G401 (cell line): ENCODE measurements around the gene TESK1. TPM values are rescaled to one million over a fixed set of nuclear protein-coding genes. Genes with fewer than 3 reads are reported as not detected.
A peak's percentile ranks its signal among the peaks of the same experiment; 100 is the strongest.
"Not testable (repeated sequence)": the region's sequence is repeated elsewhere in the genome, so short reads cannot be mapped to it uniquely, and the experiment has no call there.

Experiments
- DNase-seq: peaks from one replicate; pipeline ENCODE4 v3.0.0-alpha.2; 2015; ENCODE audit warnings: low spot score
- in situ Hi-C: cut with HindIII; loops from 2 replicates; pipeline ENCODE4 v1.10.0; 2016; ENCODE audit warnings: low sequenced_read_pairs, mixed read lengths
- total RNA-seq: library from RNA; depleted of rRNA; stranded (reverse); fragments of >200 nt; shearing (Covaris generic); gene quantifications from 2 replicates; pipeline ENCODE4 v1.2.3, GENCODE V29; 2014

Gene TESK1
- total RNA-seq, 1 experiment from 2014 or later: 9.9 TPM

DNA sequence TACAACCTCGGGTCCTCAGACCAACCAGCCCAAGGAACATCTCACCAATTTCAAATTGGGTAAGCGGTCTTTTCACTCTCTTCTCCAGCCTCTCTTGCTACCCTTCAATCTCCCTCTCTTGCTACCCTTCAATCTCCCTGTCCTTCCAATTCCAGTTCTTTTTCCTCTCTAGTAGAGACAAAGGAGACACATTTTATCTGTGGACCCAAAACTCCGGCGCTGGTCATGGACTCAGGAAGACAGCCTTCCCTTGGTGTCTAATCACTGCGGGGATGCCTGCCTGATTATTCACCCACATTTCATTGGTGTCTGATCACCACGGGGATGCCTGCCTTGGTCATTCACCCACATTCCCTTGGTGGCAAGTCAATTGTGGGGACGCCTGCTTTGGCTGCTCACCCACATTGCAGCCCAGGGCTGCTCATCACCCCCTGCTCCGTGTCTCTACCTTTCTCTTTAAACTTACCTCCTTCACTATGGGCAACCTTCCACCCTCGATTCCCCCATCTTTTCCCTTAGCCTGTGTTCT, 32.4 kb downstream of the TESK1 start:
- in situ Hi-C loops, DNase-seq: not testable (repeated sequence)

DNA sequence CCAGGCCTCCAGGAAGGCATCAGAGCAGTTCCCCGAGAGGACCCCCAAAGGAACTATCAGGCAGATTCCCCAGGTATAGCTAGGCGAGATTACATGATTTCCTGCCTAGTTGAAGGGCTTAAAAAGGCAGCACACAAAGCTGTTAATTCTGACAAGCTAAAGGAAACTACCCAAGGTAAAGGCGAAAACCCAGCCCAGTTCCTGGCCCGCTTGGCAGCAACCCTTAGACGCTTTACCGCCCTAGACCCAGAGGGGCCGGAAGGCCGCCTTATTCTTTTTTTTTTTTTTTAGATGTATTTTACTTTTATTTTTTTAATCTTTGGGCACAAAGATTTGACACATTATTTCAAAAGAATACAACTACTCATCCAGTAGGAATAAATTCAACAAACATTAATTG, 33.7 kb downstream of the TESK1 start:
- DNase-seq, in situ Hi-C loops: not testable (repeated sequence)

DNA sequence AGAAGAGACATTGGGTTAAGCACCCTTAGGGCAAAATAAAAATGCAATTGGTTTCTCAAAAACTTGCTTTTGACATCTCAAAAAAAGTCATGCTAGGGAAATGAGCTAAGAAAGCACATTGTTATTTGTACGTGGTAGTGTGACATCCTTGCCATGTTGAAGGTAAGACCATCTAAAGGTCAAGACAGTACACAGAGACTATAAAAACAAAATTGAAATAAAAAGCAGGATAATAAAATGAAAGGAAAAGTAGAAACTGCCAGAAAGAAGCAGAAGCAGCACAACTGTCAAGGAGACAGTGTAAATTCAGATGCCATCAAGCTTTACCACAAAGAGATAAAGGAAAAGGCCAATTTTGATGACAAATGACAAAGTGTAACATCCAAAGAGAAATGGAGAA, 34.2 kb downstream of the TESK1 start:
- in situ Hi-C loops: not testable (repeated sequence)

DNA sequence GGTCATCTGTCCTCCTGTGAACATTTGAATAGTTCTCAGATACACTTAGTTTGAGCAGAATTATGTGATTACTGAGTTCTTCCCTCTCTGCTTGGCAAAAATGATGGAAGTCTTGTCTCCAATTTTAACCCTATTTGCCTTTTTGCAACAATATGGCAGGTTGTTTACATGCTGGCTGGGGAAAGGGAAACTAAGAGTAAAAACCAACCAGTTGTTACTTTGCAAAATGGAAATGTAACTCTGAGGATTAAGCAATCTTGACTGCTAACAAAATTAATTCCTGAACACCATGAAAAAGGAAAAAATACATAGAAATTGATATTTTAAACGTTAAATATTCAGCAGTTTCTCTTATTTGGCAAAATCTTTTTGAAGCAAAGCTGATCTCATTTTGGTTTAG, 34.6 kb downstream of the TESK1 start:
- DNase-seq: no peak
- in situ Hi-C loops: no loop called here

More for the DNA sequence above, 34.2 kb downstream of the TESK1 start:
- DNase-seq: not testable (repeated sequence)

DNA sequence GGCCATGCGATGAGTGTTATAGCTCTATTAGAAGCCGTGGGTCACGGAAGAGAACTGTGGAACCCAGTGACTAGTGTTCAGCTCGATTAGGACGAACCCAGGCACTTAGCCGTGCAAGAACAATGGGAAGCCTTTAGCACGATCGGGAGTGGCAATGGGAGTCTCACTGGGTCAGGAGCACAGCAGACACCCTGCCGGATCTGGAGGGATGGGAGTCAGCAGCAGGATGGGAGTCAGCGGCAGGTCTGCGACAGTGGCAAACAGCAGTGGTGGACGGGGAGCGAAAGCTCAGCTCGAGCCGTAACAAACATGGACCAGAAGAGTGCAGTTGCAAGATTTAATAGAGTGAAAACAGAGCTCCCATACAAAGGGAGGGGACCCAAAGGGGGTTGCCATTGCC, 35.4 kb downstream of the TESK1 start:
- DNase-seq, in situ Hi-C loops: not testable (repeated sequence)

DNA sequence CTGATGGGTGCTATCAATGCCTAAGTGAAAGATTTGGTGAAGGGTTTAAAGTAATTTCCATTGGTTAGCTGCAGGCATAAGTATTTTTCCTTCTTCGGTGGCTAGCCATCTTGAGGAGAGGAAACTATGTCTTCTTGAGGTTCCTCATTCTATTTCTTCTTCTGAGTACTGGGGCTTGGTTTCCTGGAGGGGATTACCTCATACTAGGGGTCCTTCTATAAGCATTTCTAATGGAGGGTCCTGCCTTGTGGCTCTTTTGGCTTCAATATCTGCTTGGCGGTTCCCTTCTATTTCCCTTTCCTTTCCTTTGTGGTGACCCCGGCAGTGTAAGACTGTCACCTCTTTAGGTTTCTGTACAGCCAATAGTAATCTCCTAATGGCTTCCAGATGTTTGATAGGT, 36.4 kb downstream of the TESK1 start:
- in situ Hi-C loops, DNase-seq: not testable (repeated sequence)

DNA sequence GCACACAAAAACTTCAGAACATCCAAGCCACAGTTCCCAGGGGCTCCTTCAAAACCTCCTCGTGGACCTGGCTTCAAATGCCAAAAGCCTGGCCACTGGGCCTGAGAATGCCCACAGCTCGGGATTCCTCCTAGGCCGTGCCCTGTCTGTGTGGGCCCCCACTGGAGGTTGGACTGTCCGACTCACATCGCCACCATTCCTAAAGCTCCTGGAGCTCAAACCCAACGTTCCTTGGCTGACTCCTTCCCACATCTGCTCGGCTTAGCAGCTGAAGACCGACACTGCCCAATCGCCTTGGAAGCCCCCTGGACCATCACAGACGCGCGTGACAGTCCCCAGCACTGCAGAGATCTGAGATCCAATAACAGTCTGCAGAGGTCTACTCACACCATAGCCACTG, 38.0 kb downstream of the TESK1 start:
- in situ Hi-C loops: no loop called here

DNA sequence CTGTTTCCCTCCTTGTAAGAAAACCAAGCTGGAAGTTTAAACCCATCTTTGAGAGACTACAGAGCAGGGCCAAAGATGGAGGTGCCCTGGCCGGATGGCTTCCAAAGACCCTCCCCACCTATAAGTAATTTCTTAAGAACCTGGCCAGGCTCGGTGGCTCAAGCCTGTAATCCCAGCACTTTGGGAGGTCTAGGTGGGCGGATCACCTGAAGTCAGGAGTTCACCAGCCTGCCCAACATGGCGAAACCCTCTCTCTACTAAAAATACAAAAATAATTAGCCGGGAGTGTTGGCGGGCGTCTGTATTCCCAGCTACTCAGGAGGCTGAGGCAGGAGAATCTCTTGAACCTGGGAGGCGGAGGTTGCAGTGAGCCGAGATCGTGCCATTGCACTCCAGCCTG, 40.7 kb downstream of the TESK1 start:
- in situ Hi-C loops, DNase-seq: not testable (repeated sequence)

More for the DNA sequence above, 38.0 kb downstream of the TESK1 start:
- DNase-seq: no peak

DNA sequence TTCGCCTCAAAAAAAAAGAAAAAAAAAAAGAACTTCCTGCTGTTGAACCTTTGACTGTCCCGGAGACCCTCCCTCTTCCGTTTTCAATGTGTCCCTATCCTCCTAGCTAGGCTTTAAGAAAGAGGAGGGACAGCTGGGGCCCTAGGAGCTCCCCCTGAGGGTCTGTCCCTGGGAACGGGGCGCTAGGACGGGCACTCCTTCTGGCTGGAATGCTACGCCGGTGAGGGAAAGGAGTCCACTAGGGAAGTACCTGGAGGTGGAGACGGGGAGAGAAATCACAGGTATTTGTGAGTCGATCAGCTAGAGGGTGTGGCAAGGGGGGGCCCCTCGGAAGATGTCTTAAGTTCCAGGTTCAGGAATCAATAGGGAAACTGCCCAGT, 41.1 kb downstream of the TESK1 start:
- DNase-seq: peak; percentile 67
- in situ Hi-C loops: no loop called here

DNA sequence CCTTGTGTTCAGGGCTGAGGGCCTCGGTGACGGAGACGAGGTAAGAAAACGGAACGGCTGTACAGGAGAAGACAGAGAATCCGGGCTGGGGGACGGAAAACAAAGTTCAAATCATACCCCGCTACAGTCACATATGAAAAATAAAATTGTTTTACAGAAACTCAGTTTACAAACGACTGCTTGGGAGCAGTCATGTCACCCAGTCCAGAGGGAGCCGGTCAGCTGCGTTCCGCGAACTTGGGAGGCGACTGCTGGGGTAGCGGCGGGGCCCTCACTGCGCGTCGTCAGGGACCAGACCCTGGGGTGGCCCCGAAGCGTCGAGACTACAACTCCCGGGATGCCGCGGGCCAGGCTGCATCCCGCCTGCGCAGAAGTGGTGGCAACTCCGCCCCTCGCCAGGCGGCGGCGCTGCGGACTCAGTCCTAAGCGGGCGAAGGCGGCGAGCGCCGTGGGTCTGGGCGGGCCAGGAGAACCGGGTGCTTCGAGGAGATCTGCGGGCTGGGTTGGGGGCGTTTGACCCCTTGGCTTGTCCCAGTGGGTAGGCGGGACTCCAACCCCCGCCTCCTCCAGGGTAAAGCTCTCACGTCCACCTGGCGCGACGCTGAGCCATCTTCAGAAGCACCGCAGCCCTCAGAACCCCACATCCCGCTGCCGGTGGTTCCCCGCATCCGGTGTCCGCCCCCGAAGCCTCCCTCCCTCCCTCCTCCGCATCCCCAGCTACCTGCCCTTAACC, 41.6 kb downstream of the TESK1 start:
- in situ Hi-C loops: no loop called here
- peak; percentile 89 for DNase-seq

DNA sequence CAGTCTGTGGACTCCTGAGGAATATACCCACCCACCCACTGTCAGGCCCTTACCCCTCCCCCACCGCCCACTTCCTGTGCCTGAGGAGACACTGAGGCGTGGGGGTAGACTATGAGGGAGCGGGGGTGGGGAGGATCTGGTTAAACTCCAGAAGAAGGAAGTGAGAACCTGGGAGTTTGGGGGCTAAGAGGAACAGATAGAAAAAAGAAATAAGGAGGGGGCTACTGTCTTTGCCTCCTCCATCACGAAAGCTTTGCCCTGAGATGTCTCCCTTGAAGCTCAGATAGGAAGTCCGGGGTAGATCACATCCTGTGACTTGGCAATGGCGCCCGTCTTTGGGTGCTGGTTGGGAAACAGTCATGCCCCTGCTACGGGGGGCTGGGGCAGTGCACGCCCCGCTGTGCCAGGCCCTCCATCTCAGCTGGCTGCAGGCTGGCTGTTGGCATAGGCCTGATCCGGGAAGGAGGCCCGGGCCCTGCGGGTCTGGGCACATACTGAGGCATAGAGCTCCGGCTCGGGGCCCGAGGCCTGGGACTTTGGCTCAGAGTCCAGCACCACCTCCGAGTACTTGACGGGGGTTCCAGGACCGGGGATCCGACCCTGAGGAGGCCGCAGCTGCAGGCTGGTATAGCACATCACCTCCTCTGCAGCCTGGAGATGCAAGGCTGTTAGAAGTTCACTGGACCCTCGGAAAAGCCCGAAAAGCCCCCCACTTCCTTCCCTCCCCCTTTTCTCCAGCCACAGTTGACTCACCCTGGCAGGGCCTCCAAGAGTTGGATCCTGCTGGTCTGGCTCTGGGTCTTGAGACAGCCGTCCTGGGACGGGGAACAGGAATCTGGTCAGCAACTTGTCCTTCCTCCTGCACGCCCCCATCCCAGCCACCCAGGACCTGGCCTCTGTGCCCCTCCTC, 44.6 kb downstream of the TESK1 start:
- in situ Hi-C loops: no loop called here
- no peak for DNase-seq

DNA sequence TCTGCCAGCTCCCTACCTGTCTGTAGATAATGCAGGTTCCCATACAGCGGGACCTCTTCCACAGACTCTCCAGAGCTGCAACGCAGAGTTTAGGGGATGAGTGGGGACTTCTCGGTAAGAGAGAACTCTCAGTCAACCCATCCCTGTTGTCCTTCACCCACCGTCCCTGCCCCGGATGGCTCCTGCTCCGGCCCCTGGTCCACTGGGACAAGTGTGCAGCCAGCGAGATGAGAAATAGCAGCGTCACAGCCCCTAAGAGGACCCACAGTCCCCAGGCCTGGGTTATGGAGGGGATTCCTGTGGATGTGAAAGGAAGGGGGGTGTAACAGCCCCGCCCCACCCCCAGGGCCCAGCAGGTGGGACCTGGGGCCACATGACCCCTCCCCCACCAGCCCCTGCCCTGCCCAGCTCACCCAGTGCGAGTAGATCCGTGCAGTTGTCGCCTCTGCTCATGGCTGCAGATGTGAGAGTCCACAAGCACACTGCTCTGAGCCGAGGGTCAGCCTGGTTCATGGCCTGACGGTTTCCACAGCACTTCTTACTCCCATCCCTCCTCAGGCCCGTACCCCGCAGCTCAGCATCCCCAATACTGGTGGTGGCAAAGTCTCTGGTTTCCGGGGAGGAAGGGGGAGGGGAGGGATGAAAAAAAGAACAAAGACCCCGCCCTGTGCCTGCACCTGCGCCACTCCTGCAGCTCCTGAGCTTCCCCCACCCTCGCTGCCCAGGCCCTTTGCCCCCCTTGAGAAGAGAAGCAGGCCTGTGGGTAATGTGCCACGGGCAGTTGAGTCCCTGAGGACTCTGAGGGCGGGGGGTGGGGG, 45.5 kb downstream of the TESK1 start, which contains the start of gene SIT1:
Gene SIT1 (minus strand): TSS at position 591 of the 818 bp plus-strand sequence. CDS start 78 bp downstream, at position 513.
- DNase-seq: no peak

DNA sequence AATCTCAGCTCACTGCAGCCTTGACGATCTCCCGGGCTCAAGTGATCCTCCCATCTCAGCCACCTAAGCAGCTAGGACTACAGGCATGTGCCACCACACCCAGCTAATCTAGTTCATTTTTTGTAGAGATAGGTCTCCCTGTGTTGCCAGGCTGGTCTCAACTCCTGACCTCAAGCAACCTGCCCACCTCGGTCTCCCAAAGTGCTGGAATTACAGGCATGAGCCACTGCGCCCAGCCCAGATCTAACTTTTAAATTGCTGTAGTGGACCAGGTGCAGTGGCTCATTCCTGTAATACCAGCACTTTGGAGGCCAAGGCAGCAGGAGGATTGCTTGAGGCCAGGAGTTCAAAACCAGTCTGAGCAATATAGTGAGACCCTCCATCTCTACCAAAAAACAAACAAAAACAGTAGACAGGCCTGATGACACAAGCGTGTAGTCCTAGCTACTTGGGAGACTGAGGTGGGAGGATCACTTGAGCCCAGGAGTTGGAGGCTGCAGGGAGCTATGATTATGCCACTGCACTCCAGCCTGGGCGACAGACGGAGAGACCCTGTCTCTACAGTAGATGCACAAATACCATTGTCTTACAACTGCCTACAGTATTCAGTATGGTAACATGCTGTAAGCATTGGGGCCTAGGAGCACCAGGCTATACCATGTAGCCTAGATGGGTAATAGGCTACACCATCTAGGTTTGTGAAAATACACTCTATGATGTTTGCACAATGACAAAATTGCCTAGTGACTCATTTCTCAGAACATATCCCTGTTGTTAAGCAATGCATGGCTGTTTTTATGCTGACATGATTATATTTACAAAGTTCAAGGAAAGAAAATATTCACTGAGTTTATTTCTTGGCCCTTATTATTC, 47.1 kb downstream of the TESK1 start:
- DNase-seq: no peak
- in situ Hi-C loops: no loop called here

More for the DNA sequence above, 45.5 kb downstream of the TESK1 start, which contains the start of gene SIT1:
- in situ Hi-C loops: no loop called here

DNA sequence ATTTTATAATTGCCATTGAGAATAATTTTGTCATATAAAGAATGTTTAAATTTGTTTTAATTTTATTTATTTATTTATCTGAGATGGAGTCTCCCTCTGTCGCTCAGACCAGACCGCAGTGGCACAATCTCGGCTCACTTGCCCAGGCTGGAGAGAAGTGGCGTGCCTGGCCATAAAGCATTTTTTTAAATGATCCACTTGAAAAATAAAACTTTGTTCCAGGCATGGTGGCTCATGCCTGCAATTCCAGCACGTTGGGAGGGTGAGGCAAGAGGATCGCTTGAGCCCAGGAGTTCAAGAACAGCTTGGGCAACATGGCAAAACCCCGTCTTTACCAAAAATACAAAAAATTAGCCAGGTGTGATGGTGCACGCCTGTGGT, 47.8 kb downstream of the TESK1 start:
- in situ Hi-C loops: no loop called here
- DNase-seq: no peak

DNA sequence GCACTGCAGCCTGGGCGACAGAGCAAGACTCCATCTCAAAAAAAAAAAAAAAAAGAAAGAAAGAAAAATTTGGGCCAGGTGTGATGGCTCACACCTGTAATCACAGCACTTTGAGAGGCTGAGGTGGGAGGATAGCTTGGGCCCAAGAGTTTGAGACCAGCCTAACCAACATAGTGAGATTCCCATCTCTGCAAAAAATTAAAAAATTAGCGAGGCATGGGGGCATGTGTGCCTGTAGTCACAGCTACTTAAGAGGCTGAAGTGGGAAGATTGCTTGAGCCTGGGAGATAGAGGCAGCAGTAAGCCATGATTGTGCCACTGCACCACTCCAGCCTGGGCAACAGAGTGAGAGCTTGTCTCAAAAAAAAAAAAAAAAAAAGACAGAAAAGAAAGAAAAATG, 48.5 kb downstream of the TESK1 start:
- in situ Hi-C loops: no loop called here

DNA sequence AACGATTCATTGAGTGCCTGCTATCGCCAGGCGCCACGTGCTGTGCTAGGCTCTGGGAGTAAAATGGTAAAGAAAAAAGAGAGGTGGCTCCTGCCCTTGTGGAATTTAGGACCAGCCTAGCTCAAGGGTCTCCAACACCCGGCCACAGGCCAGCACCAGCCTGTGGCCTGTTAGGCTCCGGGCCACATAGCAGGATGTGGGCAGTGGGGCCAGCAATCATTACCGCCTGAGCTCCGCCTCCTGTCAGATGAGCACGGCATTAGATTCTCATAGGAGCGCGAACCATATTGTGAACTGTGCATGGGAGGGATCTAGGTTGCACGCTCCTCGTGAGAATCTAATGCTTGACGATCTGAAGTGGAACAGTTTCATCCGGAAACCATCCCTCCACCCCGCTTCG, 51.3 kb downstream of the TESK1 start:
- in situ Hi-C loops: no loop called here
- DNase-seq: no peak

More for the DNA sequence above, 48.5 kb downstream of the TESK1 start:
- no peak for DNase-seq

DNA sequence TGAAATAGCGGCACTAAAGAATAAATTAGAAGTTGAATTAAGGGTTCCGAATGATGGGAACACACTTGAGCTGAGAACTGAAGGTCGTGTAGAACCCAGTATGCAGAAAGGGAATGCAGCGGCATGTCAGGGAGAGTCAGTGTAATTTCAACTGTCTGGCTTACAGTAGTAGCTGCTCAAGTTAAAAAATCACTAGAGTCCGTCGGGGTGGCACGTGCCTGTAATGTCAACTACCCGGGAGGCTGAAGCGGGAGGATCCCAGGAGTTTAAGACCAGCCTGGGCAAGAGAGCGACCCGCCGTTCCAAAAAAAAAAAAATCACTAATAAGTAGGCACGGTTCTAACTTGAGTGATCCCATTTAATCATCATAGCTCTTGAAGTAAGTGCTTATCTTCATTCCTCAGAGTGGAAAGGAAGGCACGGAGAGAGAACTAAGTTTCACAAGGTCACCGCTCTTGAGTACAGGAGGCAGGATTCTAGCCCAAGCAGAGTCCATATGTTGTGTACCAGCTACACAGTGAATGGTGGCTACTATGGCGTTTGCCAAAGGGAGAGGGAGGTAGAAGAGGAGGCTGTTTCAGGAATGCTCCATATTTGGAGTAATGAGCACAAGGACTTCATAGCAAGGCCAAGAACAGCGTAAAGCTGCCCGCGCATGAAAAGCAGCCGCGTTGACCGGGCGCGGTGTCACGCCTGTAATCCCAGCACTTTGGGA, 51.9 kb downstream of the TESK1 start:
- peak; percentile 80 for DNase-seq
- in situ Hi-C loops: no loop called here
